Tongue (tissue), 2 donors: ENCODE measurements around the gene RDM1. TPM values are rescaled to one million over a fixed set of nuclear protein-coding genes. Genes with fewer than 3 reads are reported as not detected.
"Not testable (repeated sequence)": the region's sequence is repeated elsewhere in the genome, so short reads cannot be mapped to it uniquely, and the experiment has no call there.

ENCODE experiments used
- DNase-seq: peaks from one replicate; pipeline ENCODE4 v3.0.0-alpha.2; 2015
- total RNA-seq: library from RNA; depleted of rRNA; stranded (reverse); fragments of >200 nt; gene quantifications from one replicate; pipeline ENCODE4 v1.2.3, GENCODE V29; 2014

RDM1 gene, protein sequence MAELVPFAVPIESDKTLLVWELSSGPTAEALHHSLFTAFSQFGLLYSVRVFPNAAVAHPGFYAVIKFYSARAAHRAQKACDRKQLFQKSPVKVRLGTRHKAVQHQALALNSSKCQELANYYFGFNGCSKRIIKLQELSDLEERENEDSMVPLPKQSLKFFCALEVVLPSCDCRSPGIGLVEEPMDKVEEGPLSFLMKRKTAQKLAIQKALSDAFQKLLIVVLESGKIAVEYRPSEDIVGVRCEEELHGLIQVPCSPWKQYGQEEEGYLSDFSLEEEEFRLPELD
- total RNA-seq: 1.6 TPM

DNA sequence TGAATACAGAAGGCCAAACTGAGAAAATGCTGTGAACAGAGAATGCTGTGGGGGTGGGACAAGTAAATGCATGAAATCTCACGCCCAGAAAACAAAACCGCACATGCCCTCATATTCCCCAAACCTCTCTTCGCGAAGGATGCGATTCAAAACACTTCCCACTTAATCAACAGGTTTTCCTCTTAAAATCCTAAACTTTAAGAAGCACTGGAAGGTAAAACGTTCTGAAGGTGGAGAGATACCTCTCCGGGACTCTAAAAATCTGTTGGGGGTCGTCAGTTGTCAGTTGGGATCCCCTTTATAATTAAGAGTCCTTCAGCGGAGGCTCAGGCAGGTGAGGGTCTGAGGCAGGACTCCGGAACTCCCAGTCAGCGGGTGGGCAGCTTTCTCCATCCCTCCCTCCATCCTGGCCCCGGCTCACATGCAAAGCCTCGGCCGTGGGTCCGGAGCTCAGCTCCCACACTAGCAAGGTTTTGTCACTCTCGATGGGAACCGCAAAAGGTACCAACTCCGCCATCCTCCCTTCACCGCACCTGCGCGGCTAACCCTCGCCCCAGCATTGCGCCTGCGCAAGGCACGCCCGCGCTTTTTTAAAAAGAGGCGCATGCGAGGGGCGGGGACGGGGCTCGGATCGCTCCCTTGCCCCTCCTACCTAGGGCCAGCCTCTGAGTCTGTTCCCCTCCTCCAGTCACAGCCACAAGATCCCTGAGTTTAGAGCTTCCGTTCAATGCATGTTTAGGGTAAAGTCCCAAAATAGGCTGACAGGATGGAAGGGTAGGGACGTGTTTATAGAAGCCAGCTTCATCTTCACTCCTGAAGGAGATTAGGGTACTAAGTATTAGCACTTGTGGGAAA lies at the start of gene RDM1:
TSS of gene RDM1 (minus strand) at position 563 of the 855 bp plus-strand sequence. CDS start at position 517, 46 bp downstream.
- DNase-seq: peak; percentile 90

DNA sequence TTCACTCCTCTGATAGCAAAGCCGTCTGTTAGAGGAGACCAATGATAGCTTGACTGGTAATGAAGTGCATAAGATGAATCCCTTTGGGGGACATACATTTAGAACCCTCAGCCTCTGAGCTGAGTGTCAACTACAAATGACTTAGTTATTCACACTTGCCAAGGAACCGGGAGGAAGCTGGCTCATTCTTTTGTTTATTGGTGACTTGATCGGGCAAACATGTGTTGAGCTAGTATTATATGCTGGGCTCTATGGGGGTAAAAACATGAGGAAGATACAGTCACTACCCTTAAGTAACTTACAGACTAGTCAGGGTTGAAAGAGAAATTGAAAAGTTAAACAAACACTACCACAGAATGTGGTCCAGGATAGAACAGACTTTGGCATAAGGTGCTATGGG lies 47.8 kb upstream of the RDM1 start:
- DNase-seq: no peak

DNA sequence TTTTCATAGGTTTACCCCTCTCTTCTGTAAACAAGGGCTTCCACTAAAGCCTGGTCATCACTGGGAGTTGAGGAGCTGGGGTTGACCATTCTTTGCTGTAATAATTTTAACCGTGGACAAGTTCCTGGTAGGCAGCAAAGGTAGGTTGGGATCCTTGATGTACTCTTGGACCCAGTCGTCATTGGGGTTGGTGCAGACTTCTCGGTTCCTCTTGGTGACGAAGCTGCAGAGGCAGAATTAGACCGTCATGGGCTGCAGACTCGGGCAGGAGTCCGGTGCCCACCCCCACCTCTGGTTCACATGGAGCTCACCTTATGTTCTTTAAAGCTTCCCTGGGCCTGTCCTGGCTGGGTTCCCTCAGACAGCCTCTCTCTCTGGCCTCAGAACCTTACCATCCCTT lies 46.9 kb upstream of the RDM1 start:
- DNase-seq: no peak

DNA sequence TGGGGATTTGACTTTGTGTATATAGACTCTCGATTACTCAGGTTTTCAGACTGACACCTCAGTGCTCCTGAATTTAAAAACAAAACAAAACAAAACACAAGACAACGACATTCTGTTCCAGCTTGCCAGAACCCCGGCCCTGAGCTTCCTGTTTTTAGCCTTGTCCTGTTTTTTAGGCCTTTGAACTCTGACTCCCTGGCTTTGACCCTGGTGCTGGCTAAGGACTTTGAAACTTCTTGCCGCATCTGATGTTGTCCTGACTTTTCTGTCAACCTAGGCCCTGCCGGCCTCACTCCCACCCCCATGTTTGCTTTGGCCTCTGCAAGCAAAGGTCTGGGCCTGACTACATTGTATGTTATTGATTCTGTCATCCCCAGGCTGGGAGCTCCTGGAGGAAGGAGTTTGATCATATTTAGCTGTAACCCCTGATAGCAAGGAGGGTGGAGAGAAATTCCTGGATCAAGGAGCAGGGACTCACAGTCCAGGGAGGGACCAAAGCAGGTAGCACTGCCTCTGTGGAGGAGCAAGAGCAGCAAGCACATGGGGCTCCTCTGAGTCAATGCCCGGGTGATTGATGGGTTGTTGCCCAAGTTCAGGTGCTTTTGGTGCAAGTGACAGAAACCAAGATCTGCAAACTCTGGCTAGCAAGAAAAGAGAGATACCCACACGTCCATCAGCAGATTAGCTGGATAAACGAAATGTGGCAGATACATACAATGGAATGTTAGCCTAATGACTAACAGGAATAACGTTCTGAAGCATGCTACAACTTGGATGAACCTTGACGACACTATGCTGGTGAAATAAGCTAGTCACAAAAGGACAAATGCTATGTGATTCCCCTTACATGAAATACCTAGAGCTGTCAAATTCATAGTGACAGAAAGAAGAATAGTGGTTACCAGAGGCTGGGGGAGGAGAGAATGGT lies 43.0 kb upstream of the RDM1 start:
- no peak for DNase-seq

DNA sequence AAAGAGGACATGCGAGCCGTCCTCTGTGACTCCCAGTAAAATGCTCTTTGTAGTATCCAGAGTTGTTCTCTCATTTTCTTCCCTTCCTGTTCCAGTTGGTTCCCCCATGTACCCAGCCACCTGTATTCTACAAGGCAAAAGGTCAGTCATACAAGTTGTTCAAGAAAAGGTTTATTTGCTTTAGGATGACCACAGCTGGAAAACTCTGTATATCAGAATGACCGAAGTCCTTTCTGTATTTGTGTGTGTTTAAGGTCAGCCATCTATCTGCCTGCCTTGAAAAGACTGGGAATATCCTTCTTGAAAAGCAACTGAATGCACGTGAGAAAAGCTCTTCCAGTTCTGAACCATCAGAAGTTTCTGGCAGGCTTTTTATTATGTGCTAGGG lies 42.4 kb upstream of the RDM1 start:
- DNase-seq: no peak

DNA sequence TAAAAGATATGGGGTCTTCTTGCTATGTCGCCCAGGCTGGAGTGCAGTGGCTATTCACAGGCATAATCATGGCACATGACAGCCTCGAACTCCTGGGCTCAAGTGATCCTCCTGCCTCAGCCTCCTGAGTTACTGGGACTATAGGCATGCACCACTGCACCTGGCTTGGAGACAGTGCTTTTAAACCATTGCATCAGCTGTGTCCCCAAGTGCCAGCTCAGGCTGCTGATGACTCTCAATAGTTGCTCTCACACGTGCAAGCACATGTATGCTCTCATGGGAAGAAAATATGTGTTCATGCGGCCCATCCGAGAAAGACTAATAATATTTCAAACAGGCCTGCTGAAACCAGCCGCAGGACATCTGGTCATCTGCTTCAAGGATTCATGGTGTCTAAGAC lies 42.0 kb upstream of the RDM1 start:
- no peak for DNase-seq

DNA sequence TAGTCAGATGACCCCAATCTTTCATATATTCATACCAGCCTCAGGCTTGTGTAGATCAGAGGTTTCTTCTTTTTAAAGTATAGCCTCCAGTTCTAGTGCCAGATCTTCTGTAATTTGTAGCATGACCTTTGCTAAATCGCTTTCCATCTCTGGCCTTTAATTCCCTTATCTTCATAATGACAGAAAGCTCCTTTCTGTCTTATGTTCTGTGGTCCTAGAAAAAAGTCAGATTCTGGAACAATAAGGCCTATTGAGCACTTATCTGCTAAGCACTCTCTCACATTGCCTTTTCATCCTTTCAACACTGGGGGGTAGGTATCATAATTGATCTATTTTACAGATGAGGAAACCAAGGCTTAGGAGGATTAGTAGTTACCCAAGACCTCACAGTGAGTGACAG lies 41.5 kb upstream of the RDM1 start:
- no peak for DNase-seq

DNA sequence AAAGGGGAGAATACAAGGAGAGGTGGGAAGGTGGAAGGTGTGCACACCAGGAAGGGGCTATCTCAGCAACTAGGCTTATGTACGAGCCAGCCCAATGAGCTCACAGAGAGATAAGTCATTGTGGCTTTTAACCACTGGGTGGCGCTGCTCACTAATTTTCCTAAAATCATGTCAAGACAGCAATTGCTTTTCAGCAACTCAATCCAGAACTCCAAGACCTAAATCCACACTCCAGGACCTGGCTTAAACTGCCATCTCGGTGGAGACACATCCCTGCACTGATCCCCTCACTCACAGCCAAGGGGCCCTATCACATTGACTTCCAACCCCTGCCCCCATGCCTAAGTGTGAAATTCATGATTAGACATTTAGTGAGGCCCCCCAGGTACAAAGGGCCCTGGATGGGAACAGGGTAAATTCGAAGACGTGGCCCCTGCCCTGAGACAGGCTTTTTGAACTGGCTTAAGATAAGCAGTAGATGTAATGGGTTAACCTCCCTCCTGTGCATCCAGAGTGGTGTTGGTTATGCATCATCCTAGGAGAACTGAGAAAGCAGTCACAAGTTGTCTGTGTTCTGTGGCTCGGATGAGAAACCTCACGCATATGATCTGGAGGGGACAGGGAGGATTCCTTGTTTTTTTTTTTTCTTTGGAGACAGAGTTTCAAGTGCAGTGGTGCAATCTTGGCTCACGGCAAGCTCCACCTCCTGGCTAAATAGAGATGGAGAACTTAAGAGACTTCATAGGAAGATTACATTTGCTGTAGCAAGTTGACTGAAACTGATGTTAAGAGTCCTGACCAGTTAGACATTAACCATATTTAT lies 39.2 kb upstream of the RDM1 start:
- DNase-seq: peak; percentile 93

DNA sequence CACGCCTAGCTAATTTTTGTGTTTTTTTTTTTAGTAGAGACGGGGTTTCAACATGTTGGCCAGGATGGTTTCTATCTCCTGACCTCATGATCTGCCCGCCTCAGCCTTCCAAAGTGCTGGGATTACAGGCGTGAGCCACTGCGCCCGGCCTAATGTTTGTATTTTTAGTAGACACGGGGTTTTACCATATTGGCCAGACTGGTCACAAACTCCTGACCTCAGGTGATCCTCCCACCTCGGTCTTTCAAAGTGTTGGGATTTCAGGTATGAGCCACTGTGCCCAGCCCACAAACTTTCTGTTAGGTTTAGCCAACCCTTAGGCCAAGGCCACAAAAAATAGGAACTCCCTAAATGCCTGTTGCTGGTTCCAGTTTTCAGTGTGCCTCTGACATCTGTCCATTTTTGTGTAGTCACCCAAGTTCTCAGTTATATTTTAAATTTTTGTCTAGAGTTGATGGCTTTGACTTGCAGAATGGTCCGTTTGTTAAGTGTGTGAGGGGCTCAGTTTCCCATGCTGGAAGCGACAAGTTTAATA lies 38.0 kb upstream of the RDM1 start:
- no peak for DNase-seq

DNA sequence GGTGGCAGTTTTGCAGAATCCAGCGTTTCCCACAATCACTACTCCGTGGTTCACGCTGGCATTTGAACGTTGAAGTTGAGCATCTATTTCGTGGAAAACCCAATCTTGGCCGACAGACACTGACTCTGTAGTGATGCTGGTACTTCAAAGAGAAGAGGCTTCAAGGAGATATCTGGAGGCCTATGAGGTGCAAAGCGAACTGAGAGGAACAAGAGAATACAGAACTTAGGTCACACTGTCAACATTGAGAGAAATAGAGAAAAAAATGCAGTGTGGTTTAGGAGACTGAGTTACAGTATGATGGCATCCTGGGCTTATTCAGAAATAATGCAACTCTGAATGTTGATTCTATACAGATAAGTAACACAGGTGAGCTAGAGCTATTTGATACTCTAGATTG lies 34.7 kb upstream of the RDM1 start:
- DNase-seq: no peak

DNA sequence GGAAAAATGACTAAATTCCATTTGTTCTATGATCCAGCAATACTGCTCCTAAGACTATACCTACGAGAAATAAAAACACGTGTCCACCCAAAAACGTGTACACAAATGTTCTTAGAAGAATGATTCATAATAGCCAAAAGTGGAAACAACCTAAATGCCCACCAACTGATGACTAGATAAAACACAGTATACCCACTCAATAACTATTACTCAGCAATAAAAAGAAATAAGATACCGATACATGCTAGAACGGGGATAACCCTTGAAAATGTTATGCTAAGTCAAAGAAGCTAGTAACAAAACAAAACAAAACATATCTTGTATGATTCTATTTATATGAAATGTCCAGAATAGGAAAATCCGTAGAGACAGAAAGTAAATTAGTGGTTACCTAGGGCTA lies 33.1 kb upstream of the RDM1 start:
- no peak for DNase-seq

DNA sequence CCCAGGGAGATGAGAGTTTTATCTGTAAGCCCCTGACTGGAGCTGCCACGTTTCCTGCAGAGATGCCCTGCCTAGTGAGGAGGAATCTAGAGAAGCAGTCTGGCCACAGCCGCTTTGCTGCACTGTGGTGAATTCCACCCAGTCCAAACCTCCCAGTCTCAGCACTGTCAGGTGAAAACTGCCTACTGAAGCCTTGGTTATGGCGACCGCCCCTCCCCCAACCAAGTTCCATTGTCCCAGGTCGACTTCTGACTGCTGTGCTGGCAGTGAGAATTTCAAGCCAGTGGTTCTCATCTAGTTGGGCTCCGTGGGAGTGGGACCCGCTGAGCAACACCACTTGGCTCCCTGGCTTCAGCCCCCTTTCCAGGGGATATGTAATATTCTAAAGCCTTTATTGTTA lies 23.1 kb upstream of the RDM1 start:
- DNase-seq: no peak

DNA sequence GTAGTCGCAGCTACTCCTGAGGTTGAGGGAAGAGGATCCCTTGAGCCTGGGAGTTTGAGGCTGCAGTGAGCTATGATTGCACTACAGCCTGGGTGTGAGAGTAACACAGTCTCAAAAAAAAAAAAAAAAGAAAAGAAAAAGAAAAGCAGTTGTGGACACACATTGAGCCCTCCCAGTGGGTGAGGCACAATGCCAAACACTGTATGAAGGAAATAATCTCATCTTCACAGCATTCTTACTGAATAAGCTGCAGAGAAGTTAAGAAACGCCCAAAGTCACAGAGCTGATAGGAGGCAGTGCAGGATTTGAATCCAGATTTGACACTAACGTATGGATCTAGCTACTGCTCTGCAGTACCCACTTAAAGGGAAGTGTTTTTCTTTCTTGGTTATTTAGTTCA lies 18.8 kb upstream of the RDM1 start:
- DNase-seq: no peak

DNA sequence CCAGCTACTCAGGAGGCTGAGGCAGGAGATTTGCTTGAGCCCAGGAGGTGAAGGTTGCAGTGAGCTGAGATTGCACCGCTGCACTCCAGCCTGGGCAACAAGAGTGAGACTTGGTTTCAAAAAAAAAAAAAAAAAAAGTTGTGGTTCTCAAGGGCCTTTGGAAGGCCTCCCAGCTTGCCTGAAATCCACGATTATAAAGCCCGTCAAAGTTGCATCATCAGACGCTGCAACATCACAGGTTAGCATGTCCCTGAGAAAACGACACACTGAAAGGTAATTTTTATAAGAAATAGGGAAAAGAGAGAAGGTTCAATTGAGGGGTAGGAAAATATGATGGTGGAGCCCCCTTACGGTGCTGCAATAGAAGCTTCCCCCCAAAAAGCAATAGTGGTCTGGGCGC lies 17.5 kb upstream of the RDM1 start:
- no peak for DNase-seq

DNA sequence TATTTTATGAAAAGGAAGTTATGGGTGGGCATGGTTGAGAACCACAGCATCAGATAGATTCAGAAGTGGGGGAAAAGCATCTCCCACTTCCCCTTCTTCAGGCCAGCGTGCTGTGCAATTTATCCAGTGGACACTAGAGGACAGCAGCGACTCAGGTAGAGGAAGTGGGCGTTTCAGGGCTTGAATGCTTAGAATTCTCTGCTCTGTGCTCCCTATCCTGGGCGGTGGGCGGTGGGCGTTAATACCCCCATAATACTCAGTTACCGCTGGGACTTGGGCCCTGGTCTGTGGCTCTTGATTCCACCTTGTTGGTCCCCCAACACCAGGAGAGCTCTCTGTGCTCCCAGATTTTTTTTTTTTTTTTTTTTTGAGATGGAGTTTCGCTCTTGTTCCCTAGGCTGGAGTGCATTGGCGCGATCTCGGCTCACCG lies 16.6 kb upstream of the RDM1 start:
- peak; percentile 52 for DNase-seq

DNA sequence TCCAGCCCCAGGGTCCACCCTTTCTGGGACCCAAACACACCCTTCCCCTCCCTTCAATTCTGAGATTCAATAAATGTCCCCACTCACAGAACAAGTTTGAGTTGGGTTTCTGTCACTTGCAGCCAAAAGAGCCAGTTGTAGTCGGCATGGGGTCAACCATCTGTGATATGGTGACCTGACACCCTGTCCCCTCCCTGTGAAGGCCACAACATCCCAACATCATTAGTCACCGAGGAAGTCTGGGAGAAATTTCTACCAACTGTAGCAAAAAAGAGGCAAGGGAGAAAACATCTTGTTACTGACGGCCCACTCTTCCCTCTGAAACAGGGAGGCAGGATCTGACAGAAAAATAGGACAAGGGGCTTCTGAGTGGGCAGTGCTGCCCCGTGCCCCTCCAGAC lies 13.6 kb upstream of the RDM1 start:
- no peak for DNase-seq

DNA sequence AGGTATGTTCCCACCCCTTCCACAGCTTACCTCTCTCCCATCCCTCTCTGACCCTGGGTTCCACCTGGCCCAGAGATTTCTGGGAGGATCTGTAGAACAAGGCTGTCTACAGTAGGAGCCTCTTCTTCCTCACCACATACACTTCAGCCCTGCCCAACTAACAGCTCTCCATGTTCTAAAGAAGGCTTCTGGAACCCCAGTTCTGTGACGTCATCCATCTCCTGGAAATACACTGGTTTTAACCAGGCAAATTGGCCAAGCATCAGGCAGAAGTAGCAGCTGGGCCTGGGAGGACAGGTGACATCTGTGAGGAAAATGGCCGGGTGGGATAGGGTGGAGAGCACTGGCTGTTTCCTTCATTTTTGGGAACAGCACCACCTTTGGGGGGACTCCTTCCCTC lies 13.0 kb upstream of the RDM1 start, which contains the start of gene LYZL6:
TSS of gene LYZL6 (minus strand) at position 177 of the 400 bp plus-strand sequence. CDS start 4,357 bp downstream, outside the sequence.
- no peak for DNase-seq

DNA sequence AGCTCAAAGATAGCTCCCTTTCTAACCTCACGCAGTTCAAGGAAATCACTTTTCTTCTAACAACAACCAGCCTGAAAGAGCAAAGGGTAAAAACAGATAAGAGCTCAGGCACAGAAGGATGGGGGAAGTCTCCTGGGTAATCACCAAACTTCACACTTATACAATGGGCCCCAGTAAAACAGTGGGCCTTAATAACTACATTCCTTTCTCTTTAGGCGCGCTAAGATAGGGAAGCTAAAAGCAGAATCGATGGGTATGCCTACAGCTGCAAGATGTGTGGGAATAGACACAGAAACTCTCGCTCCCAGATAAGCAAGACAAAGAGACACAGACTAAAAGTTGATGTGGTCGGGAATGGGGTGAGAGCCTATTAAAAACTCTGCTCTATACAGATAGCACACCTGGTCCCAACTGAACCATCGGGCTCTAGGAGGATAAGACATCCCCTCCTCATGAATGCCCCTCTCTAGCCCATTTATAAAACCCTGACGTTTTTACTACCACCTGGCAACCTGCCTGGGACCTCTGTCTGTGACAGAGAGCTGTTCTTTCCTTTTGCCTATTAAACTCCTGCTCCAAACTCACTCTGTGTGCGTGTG lies 12.1 kb upstream of the RDM1 start:
- DNase-seq: no peak

DNA sequence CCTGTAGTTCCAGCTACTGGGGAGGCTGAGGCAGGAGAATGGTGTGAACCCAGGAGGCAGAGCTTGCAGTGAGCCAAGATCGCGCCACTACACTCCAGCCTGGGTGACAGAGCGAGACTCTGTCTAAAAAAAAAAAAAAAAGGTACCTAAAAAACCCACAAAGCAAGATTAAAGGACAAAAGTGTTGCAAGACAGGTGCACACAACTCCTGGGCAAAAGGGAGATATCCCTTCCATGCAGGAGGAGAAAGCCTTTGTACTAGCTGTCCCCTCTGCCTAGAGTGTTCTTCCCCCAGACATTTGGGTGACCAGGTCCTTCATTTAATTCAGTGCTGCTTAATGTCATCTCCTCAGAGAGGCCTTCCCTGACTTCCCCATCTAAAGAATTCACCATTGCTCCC lies 7.9 kb upstream of the RDM1 start:
- not testable (repeated sequence) for DNase-seq

DNA sequence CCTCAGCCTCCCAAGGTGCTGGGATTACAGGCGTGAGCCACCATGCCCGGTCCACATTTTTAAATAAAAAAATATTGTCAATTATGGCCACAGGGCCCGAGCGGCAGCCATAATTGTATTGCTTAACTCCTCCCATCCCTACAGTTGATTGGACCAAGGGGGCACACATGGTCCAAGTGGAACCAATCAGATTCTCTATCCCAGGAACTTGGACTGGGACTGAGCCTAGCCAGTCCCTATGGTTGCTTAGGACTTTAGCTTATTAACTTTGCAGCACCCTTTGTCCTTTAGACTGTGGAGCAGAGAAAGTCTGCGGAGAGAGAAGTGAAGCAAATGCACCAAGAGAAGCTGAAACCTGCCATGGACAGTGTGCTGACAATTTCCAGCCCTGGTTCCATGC lies 5.5 kb upstream of the RDM1 start:
- no peak for DNase-seq

DNA sequence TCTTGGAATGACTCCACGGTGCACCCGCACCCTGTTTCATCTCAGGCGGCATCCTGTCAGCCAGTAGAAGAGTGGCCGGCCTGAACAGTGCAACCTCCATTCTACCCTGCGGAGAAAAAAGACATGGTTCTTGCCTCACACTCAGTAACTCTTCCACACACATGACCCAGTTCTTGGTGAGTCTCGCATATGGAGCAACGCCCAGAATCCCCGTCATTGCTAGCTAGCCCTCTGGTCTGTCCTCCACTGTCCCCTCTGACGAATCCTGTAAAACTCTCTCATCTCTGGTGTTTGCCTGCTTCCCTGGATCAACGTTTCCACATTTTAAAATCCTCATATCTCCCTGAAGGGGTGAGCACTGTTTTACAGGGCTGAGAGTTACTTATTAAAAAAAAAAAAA lies 4.2 kb upstream of the RDM1 start:
- DNase-seq: no peak
